Panc1 (cell line): Measurements from ENCODE around the gene PBXIP1.

Source experiments
- CTCF ChIP-seq: fragments of 450-650 bp; IDR thresholded peaks from 2 replicates; pipeline ENCODE4 v1.5.1; 2017; ENCODE audit warnings: mild to moderate bottlenecking
- TF ChIP-seq, protein P1 (sequence below), 2 experiments: IDR thresholded peaks; 2 replicates each; pipeline ENCODE4 v1.6.1; 2011 to 2012; ENCODE audit warnings: low read depth in 2 of 2, control low read depth in 1 of 2, low read length in 1 of 2, mild to moderate bottlenecking in 1 of 2, moderate library complexity in 1 of 2; ENCODE audit not compliant: insufficient read depth in 1 of 2

DNA sequence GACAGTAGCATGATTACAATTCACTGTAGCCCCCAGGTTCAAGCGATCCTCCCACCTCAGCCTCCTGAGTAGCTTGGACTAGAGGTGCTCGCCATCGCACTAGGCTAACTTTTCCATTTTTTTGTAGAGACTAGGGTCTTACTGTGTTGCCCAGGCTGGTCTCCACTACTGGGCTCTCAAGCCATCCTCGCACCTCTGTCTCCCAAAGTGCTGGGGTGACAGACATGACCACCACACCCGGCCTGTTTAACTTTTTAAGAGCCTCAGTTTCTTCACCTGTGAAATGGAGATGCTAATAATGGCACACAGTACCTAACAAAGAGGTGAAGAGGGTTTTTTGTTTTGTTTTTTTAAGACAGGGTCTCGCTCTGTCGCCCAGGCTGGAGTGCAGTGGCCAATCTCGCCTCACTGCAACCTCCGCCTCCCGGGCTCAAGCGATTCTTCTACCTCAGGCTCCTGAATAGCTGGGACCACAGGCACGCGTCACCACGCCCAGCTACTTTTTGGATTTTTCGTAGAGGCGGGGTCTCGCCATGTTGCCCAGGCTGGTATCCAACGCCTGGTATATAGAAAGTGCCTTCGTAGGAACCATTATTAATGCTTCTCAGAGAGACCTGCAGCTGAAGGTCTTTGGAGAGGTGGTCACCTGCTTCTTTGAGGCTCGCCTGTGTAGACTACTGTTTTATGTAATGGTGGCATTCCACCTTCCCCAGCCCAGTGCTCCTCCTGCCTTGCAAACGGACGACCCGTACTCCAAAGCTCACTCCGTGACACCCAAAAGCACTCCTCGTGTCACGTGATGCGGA is 19.9 kb downstream of the PBXIP1 start:
- TF ChIP-seq, protein P1, sequence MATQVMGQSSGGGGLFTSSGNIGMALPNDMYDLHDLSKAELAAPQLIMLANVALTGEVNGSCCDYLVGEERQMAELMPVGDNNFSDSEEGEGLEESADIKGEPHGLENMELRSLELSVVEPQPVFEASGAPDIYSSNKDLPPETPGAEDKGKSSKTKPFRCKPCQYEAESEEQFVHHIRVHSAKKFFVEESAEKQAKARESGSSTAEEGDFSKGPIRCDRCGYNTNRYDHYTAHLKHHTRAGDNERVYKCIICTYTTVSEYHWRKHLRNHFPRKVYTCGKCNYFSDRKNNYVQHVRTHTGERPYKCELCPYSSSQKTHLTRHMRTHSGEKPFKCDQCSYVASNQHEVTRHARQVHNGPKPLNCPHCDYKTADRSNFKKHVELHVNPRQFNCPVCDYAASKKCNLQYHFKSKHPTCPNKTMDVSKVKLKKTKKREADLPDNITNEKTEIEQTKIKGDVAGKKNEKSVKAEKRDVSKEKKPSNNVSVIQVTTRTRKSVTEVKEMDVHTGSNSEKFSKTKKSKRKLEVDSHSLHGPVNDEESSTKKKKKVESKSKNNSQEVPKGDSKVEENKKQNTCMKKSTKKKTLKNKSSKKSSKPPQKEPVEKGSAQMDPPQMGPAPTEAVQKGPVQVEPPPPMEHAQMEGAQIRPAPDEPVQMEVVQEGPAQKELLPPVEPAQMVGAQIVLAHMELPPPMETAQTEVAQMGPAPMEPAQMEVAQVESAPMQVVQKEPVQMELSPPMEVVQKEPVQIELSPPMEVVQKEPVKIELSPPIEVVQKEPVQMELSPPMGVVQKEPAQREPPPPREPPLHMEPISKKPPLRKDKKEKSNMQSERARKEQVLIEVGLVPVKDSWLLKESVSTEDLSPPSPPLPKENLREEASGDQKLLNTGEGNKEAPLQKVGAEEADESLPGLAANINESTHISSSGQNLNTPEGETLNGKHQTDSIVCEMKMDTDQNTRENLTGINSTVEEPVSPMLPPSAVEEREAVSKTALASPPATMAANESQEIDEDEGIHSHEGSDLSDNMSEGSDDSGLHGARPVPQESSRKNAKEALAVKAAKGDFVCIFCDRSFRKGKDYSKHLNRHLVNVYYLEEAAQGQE (IDR thresholded peaks at IDR 0.05; ENCODE audit: insufficient read depth in 1 of 2, low read depth in 2 of 2, low read length in 1 of 2): no peak
- no peak for TF ChIP-seq CTCF
